Tibial artery (tissue), 4 donors: ENCODE data around the gene TDRD3.

Experiments
- DNase-seq, 2 donors: peaks; one replicate each; pipeline ENCODE4 v3.0.0-alpha.2; 2019
- H3K27ac ChIP-seq, 2 donors: fragments of 200-600 bp; sonication (generic) in 1 of 2; 1 replicate in 1 of 2; 2 replicates in 1 of 2; pipeline ENCODE4 v1.5.1; 2018 to 2019; ENCODE audit warnings: mild to moderate bottlenecking in 1 of 2
- H3K27me3 ChIP-seq, 2 donors: fragments of 200-600 bp; sonication (generic) in 1 of 2; one replicate each; pipeline versions ENCODE4 v1.5.1 to v1.6.0; 2016 to 2019
- H3K36me3 ChIP-seq, 3 donors: fragments of 200-600 bp; sonication (generic) in 2 of 3; one replicate each; pipeline ENCODE4 v1.5.1; 2016 to 2019; ENCODE audit warnings: mild to moderate bottlenecking in 2 of 3
- H3K4me1 ChIP-seq, 4 donors: fragments of 200-600 bp; sonication (generic) in 2 of 4; 1 replicate in 3 of 4; 2 replicates in 1 of 4; pipeline ENCODE4 v1.5.1; 2016 to 2019
- H3K4me3 ChIP-seq, 2 donors: fragments of 200-600 bp; sonication (generic) in 1 of 2; 1 replicate in 1 of 2; 2 replicates in 1 of 2; pipeline ENCODE4 v1.5.1; 2018 to 2019; ENCODE audit warnings: mild to moderate bottlenecking in 2 of 2
- H3K9me3 ChIP-seq, 3 donors: fragments of 200-600 bp; sonication (generic) in 1 of 3; one replicate each; pipeline ENCODE4 v1.5.1; 2016 to 2019
- CTCF ChIP-seq, 2 experiments: fragments of 200-600 bp in 1 of 2; fragments of 450-650 bp in 1 of 2; IDR thresholded peaks; one replicate each; pipeline ENCODE4 v1.5.1; 2017 to 2019; ENCODE audit warnings: antibody characterized with exemption in 2 of 2, mild to moderate bottlenecking in 1 of 2, moderate library complexity in 1 of 2
- intact Hi-C: fragments of 100-400 bp; cut with DNase I; formaldehyde crosslinking; loops from one replicate; pipeline ENCODE4 v1.15.0; 2023; ENCODE audit warnings: low total_unique reads

TDRD3 gene

GRCh38 chr13:60590800-60591747 lies 194.1 kb downstream of the TDRD3 start:
- H3K27me3 ChIP-seq = no peaks in the 10 kb centered on the region
- H3K36me3 ChIP-seq = no peaks in the 10 kb centered on the region
- intact Hi-C loops = no loop called here
- H3K4me1 ChIP-seq = no peaks in the 10 kb centered on the region
- H3K27ac ChIP-seq = no peak overlapping the region
- TF ChIP-seq CTCF (IDR thresholded peaks at IDR 0.05) = no peak
- H3K9me3 ChIP-seq = no peaks in the 10 kb centered on the region
- H3K4me3 ChIP-seq = no peak overlapping the region
- DNase-seq = no peak

- DNase-seq = no peak
- no peaks in the 10 kb centered on the region for H3K9me3 ChIP-seq
- no peak overlapping the region for H3K4me3 ChIP-seq
- no peaks in the 10 kb centered on the region for H3K4me1 ChIP-seq
- H3K36me3 ChIP-seq = no peaks in the 10 kb centered on the region
- no peak for TF ChIP-seq CTCF (IDR thresholded peaks at IDR 0.05)
- H3K27ac ChIP-seq = no peak overlapping the region
- intact Hi-C loops = no loop called here
- no peaks in the 10 kb centered on the region for H3K27me3 ChIP-seq
Measured at GRCh38 chr13:60603049-60603448, 206.0 kb downstream of the TDRD3 start.

GRCh38 chr13:60604058-60604457 lies 207.0 kb downstream of the TDRD3 start:
- H3K9me3 ChIP-seq = no peaks in the 10 kb centered on the region
- no peaks in the 10 kb centered on the region for H3K27me3 ChIP-seq
- no peak overlapping the region for H3K27ac ChIP-seq
- TF ChIP-seq CTCF (IDR thresholded peaks at IDR 0.05) = no peak
- no peak overlapping the region for H3K4me3 ChIP-seq
- H3K36me3 ChIP-seq = no peaks in the 10 kb centered on the region
- H3K4me1 ChIP-seq = no peaks in the 10 kb centered on the region
- intact Hi-C loops = no loop called here
- no peak for DNase-seq

- H3K36me3 ChIP-seq = no peaks in the 10 kb centered on the region
- no peak overlapping the region for H3K27ac ChIP-seq
- intact Hi-C loops = no loop called here
- no peaks in the 10 kb centered on the region for H3K4me1 ChIP-seq
- no peak for DNase-seq
- TF ChIP-seq CTCF (IDR thresholded peaks at IDR 0.05) = no peak
- H3K4me3 ChIP-seq = no peak overlapping the region
- H3K27me3 ChIP-seq = no peaks in the 10 kb centered on the region
- H3K9me3 ChIP-seq = no peaks in the 10 kb centered on the region
Measured at GRCh38 chr13:60608954-60609353, 211.9 kb downstream of the TDRD3 start.

- no peaks in the 10 kb centered on the region for H3K36me3 ChIP-seq
- no peak for DNase-seq
- H3K4me1 ChIP-seq = no peaks in the 10 kb centered on the region
- H3K4me3 ChIP-seq = no peak overlapping the region
- intact Hi-C loops = no loop called here
- no peak for TF ChIP-seq CTCF (IDR thresholded peaks at IDR 0.05)
- no peaks in the 10 kb centered on the region for H3K9me3 ChIP-seq
- H3K27ac ChIP-seq = no peak overlapping the region
- H3K27me3 ChIP-seq = no peaks in the 10 kb centered on the region
Measured at GRCh38 chr13:60611523-60611922, 214.5 kb downstream of the TDRD3 start.
